GM18907 (cell line): ENCODE results near the gene PRRC2B.
"Not testable (repeated sequence)": the region's sequence is repeated elsewhere in the genome, so short reads cannot be mapped to it uniquely, and the experiment has no call there.

Source experiments
- ATAC-seq: cut with Tn5 transposase; IDR thresholded peaks from one replicate; pipeline ENCODE4 v1.9.1; 2021; ENCODE audit warnings: mild to moderate bottlenecking, moderate library complexity; ENCODE audit not compliant: unreplicated experiment

PRRC2B gene

GRCh38 chr9:131467214-131467935 lies 73.5 kb downstream of the PRRC2B start:
- ATAC-seq: no peak

- no peak for ATAC-seq
These were observed 74.1 kb downstream of the PRRC2B start for GRCh38 chr9:131468031-131468430.

GRCh38 chr9:131469356-131469755 lies 75.5 kb downstream of the PRRC2B start:
- ATAC-seq: no peak

GRCh38 chr9:131469951-131470350 lies 76.1 kb downstream of the PRRC2B start:
- no peak for ATAC-seq

GRCh38 chr9:131470581-131470991 lies 76.7 kb downstream of the PRRC2B start:
- ATAC-seq: no peak

GRCh38 chr9:131472085-131472484 lies 78.2 kb downstream of the PRRC2B start:
- not testable (repeated sequence) for ATAC-seq

- ATAC-seq: no peak
These were observed 79.5 kb downstream of the PRRC2B start for GRCh38 chr9:131473198-131473885.

- ATAC-seq: no peak
These were observed 80.0 kb downstream of the PRRC2B start for GRCh38 chr9:131473891-131474290.

GRCh38 chr9:131474711-131475110 lies 80.8 kb downstream of the PRRC2B start:
- ATAC-seq: no peak

GRCh38 chr9:131475111-131475955 lies 81.4 kb downstream of the PRRC2B start:
- ATAC-seq: no peak

- ATAC-seq: no peak
These were observed 82.3 kb downstream of the PRRC2B start for GRCh38 chr9:131475956-131476776.

- ATAC-seq: no peak
These were observed 83.0 kb downstream of the PRRC2B start for GRCh38 chr9:131476777-131477345.

GRCh38 chr9:131477367-131477766 lies 83.5 kb downstream of the PRRC2B start:
- ATAC-seq: no peak

GRCh38 chr9:131477816-131478419 lies 84.0 kb downstream of the PRRC2B start:
- no peak for ATAC-seq

GRCh38 chr9:131478421-131478868 lies 84.6 kb downstream of the PRRC2B start:
- ATAC-seq: no peak

- no peak for ATAC-seq
These were observed 85.0 kb downstream of the PRRC2B start for GRCh38 chr9:131478911-131479310.

- ATAC-seq: no peak
These were observed 86.4 kb downstream of the PRRC2B start for GRCh38 chr9:131480258-131480657.

GRCh38 chr9:131481441-131482342 lies 87.8 kb downstream of the PRRC2B start:
- no peak for ATAC-seq
